ENCODE measurements around the gene AATK.

DNA sequence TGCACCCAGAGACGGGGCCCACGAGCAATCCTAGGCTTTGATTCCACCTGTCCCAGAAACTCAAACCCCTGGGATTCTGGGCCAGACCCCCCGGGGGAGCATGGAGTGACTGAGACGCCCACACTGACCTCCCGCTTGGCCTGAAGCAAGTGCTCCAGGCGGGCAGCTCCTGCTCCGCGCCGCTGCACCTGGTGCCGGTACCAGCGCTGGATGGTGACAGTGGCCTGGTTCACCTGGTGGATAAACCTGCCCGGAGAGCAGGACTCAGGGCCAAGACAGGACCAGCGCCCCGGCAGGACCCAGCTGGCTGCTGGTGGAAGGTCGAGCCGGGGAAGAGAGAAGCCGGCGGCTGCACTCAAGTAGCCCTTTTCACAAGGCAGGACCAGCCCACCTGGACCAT, 34.2 kb upstream of the AATK start:
- TF ChIP-seq POLR2A (IDR thresholded peaks at IDR 0.05; ENCODE audit: insufficient read depth in 1 of 2, low read depth in 2 of 2, low read length in 2 of 2) (no peak), NR2C2 (CRISPR knock-in tag; IDR thresholded peaks at IDR 0.05; ENCODE audit: borderline replicate concordance) (no peak), SALL1 (CRISPR knock-in tag; IDR thresholded peaks at IDR 0.05) (no peak), ZSCAN29 (CRISPR knock-in tag; conservative IDR thresholded peaks at IDR 0.05) (no peak), TCF12 (IDR thresholded peaks at IDR 0.05) (no peak), TCF12 (CRISPR knock-in tag; IDR thresholded peaks at IDR 0.05) (no peak), SMAD3 (CRISPR knock-in tag; IDR thresholded peaks at IDR 0.05) (no peak), ZNF274 (CRISPR knock-in tag; IDR thresholded peaks at IDR 0.05) (no peak)
- TF ChIP-seq, protein P1, sequence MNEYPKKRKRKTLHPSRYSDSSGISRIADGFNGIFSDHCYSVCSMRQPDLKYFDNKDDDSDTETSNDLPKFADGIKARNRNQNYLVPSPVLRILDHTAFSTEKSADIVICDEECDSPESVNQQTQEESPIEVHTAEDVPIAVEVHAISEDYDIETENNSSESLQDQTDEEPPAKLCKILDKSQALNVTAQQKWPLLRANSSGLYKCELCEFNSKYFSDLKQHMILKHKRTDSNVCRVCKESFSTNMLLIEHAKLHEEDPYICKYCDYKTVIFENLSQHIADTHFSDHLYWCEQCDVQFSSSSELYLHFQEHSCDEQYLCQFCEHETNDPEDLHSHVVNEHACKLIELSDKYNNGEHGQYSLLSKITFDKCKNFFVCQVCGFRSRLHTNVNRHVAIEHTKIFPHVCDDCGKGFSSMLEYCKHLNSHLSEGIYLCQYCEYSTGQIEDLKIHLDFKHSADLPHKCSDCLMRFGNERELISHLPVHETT (CRISPR knock-in tag; conservative IDR thresholded peaks at IDR 0.05) = no peak
- TF ChIP-seq, protein P2, sequence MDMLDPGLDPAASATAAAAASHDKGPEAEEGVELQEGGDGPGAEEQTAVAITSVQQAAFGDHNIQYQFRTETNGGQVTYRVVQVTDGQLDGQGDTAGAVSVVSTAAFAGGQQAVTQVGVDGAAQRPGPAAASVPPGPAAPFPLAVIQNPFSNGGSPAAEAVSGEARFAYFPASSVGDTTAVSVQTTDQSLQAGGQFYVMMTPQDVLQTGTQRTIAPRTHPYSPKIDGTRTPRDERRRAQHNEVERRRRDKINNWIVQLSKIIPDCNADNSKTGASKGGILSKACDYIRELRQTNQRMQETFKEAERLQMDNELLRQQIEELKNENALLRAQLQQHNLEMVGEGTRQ (IDR thresholded peaks at IDR 0.05; ENCODE audit: low read depth, low read length) = no peak
- TF ChIP-seq, protein P2 (CRISPR knock-in tag; IDR thresholded peaks at IDR 0.05; ENCODE audit: borderline replicate concordance) = no peak
- TF ChIP-seq, protein P3, sequence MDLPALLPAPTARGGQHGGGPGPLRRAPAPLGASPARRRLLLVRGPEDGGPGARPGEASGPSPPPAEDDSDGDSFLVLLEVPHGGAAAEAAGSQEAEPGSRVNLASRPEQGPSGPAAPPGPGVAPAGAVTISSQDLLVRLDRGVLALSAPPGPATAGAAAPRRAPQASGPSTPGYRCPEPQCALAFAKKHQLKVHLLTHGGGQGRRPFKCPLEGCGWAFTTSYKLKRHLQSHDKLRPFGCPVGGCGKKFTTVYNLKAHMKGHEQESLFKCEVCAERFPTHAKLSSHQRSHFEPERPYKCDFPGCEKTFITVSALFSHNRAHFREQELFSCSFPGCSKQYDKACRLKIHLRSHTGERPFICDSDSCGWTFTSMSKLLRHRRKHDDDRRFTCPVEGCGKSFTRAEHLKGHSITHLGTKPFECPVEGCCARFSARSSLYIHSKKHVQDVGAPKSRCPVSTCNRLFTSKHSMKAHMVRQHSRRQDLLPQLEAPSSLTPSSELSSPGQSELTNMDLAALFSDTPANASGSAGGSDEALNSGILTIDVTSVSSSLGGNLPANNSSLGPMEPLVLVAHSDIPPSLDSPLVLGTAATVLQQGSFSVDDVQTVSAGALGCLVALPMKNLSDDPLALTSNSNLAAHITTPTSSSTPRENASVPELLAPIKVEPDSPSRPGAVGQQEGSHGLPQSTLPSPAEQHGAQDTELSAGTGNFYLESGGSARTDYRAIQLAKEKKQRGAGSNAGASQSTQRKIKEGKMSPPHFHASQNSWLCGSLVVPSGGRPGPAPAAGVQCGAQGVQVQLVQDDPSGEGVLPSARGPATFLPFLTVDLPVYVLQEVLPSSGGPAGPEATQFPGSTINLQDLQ (CRISPR knock-in tag; IDR thresholded peaks at IDR 0.05) = no peak
- TF ChIP-seq, protein P4, sequence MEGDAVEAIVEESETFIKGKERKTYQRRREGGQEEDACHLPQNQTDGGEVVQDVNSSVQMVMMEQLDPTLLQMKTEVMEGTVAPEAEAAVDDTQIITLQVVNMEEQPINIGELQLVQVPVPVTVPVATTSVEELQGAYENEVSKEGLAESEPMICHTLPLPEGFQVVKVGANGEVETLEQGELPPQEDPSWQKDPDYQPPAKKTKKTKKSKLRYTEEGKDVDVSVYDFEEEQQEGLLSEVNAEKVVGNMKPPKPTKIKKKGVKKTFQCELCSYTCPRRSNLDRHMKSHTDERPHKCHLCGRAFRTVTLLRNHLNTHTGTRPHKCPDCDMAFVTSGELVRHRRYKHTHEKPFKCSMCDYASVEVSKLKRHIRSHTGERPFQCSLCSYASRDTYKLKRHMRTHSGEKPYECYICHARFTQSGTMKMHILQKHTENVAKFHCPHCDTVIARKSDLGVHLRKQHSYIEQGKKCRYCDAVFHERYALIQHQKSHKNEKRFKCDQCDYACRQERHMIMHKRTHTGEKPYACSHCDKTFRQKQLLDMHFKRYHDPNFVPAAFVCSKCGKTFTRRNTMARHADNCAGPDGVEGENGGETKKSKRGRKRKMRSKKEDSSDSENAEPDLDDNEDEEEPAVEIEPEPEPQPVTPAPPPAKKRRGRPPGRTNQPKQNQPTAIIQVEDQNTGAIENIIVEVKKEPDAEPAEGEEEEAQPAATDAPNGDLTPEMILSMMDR (CRISPR knock-in tag; IDR thresholded peaks at IDR 0.05) = no peak
- TF ChIP-seq, protein P5, sequence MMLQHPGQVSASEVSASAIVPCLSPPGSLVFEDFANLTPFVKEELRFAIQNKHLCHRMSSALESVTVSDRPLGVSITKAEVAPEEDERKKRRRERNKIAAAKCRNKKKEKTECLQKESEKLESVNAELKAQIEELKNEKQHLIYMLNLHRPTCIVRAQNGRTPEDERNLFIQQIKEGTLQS (CRISPR knock-in tag; IDR thresholded peaks at IDR 0.05) = no peak
- TF ChIP-seq, protein P6, sequence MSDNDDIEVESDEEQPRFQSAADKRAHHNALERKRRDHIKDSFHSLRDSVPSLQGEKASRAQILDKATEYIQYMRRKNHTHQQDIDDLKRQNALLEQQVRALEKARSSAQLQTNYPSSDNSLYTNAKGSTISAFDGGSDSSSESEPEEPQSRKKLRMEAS (IDR thresholded peaks at IDR 0.05) = no peak

All from HepG2 (cell line).